ENCODE data around the gene EBP. TPM values are rescaled to one million over a fixed set of nuclear protein-coding genes. Genes with fewer than 3 reads are reported as not detected.
"Not testable (repeated sequence)": the region's sequence is repeated elsewhere in the genome, so short reads cannot be mapped to it uniquely, and the experiment has no call there.

Gene EBP
- total and polyA plus RNA-seq, 10 donors = 25.1 to 62.3 (median 33.9) TPM

- H3K4me1 ChIP-seq = peaks cover 0 to 18% (median 13%) of the 10 kb centered on the region in 6 donors
- H3K27ac ChIP-seq = peak overlapping the region; percentile 77 to 96 (median 92)
- H3K27me3 ChIP-seq (replicated peaks in 1 of 7) = no peaks in the 10 kb centered on the region
- no peak for DNase-seq
- H3K9me3 ChIP-seq = no peaks in the 10 kb centered on the region
- H3K4me3 ChIP-seq = peak overlapping the region; percentile 41 to 75 (median 54)
- intact Hi-C loops (cut with DNase I; ENCODE audit: low total_unique reads) = no loop called here
- H3K36me3 ChIP-seq = peaks cover 0 to 31% (median 0%) of the 10 kb centered on the region in 6 donors
- TF ChIP-seq POLR2AphosphoS5 (IDR thresholded peaks at IDR 0.05) = no peak
- TF ChIP-seq CTCF (IDR thresholded peaks at IDR 0.05 in 8 of 11, conservative IDR thresholded peaks at IDR 0.05 in 3 of 11) = peak in 2 of 11 experiments; percentile 1 to 6
- WGBS, 5 donors = 1 to 54% (median 4%) methylated on average over 12 of the region's 12 CpGs
Observed at GRCh38 chrX:48540028-48540375, 18.4 kb downstream of the EBP start.

- H3K36me3 ChIP-seq = peaks cover 0 to 36% (median 2%) of the 10 kb centered on the region in 6 donors
- H3K4me1 ChIP-seq = peaks cover 0 to 18% (median 13%) of the 10 kb centered on the region in 6 donors
- intact Hi-C loops (cut with DNase I; ENCODE audit: low total_unique reads) = no loop called here
- peak overlapping the region in 6 of 8 donors; percentile 41 to 75 (median 56) for H3K4me3 ChIP-seq
- peak overlapping the region in 5 of 8 donors; percentile 77 to 96 (median 95) for H3K27ac ChIP-seq
- no peaks in the 10 kb centered on the region for H3K27me3 ChIP-seq (replicated peaks in 1 of 7)
- TF ChIP-seq POLR2A (IDR thresholded peaks at IDR 0.05) (no peak), POLR2AphosphoS5 (IDR thresholded peaks at IDR 0.05) (no peak), CTCF (IDR thresholded peaks at IDR 0.05 in 8 of 11, conservative IDR thresholded peaks at IDR 0.05 in 3 of 11) (no peak)
- WGBS, 5 donors = 82 to 89% (median 88%) methylated on average over 7 of the region's 7 CpGs
- no peaks in the 10 kb centered on the region for H3K9me3 ChIP-seq
- DNase-seq = no peak
Observed at GRCh38 chrX:48540480-48540879, 18.9 kb downstream of the EBP start.

GRCh38 chrX:48541140-48541814, 19.7 kb downstream of the EBP start:
- 73 to 85% (median 76%) methylated on average over 10 of the region's 10 CpGs for WGBS, 5 donors
- peaks cover 0 to 18% (median 13%) of the 10 kb centered on the region in 6 donors for H3K4me1 ChIP-seq
- no peaks in the 10 kb centered on the region for H3K9me3 ChIP-seq
- peaks cover 0 to 44% (median 3%) of the 10 kb centered on the region in 6 donors for H3K36me3 ChIP-seq
- intact Hi-C loops (cut with DNase I; ENCODE audit: low total_unique reads) = no loop called here
- no peaks in the 10 kb centered on the region for H3K27me3 ChIP-seq (replicated peaks in 1 of 7)
- no peak for DNase-seq
- peak overlapping the region in 1 of 8 donors; percentile 75 for H3K4me3 ChIP-seq
- TF ChIP-seq CTCF (IDR thresholded peaks at IDR 0.05 in 8 of 11, conservative IDR thresholded peaks at IDR 0.05 in 3 of 11) = no peak
- no peak for TF ChIP-seq POLR2A (IDR thresholded peaks at IDR 0.05)
- TF ChIP-seq POLR2AphosphoS5 (IDR thresholded peaks at IDR 0.05) = no peak
- peak overlapping the region in 3 of 8 donors; percentile 23 to 96 (median 96) for H3K27ac ChIP-seq

GRCh38 chrX:48548871-48549270, 27.3 kb downstream of the EBP start:
- intact Hi-C loops (cut with DNase I; ENCODE audit: low total_unique reads) = no loop called here
- H3K4me1 ChIP-seq = no peaks in the 10 kb centered on the region
- H3K36me3 ChIP-seq = peaks cover 0 to 100% (median 16%) of the 10 kb centered on the region in 6 donors
- no peaks in the 10 kb centered on the region for H3K9me3 ChIP-seq
- WGBS, 5 donors = 77 to 96% (median 92%) methylated on average over 3 of the region's 3 CpGs
- no peak overlapping the region for H3K4me3 ChIP-seq
- no peaks in the 10 kb centered on the region for H3K27me3 ChIP-seq (replicated peaks in 1 of 7)
- TF ChIP-seq POLR2A (IDR thresholded peaks at IDR 0.05) = no peak
- no peak for TF ChIP-seq POLR2AphosphoS5 (IDR thresholded peaks at IDR 0.05)
- TF ChIP-seq CTCF (IDR thresholded peaks at IDR 0.05 in 8 of 11, conservative IDR thresholded peaks at IDR 0.05 in 3 of 11) = no peak
- DNase-seq = no peak
- H3K27ac ChIP-seq = no peak overlapping the region

- H3K36me3 ChIP-seq = peaks cover 0 to 98% (median 24%) of the 10 kb centered on the region in 6 donors
- H3K4me3 ChIP-seq; intact Hi-C loops (cut with DNase I; ENCODE audit: low total_unique reads); H3K27ac ChIP-seq; DNase-seq; H3K27me3 ChIP-seq (replicated peaks in 1 of 7); H3K4me1 ChIP-seq; H3K9me3 ChIP-seq: not testable (repeated sequence)
- WGBS, 5 donors = 86 to 95% (median 92%) methylated on average over 7 to 9 of the region's 9 CpGs
Observed at GRCh38 chrX:48555731-48556325, 34.2 kb downstream of the EBP start.

All from spleen (tissue), 11 donors.